ENCODE measurements around the gene UBL4B. TPM values are rescaled to one million over a fixed set of nuclear protein-coding genes. Genes with fewer than 3 reads are reported as not detected.

Gene UBL4B
- 0.03 TPM for polyA plus RNA-seq (2013, experiment 1 of 2)
- 0.04 TPM for polyA plus RNA-seq (2013, experiment 2 of 2)

- Histone ChIP-seq H2BK120ac (ENCODE audit: low read depth, low read length) (no peak within 1 kb of the TSS), H3K4me1 (ENCODE audit: control insufficient read depth, low read depth, low read length) (no peaks in the 10 kb centered on the region), H4K8ac (ENCODE audit: low read depth, low read length) (no peak within 1 kb of the TSS), H3K4me2 (ENCODE audit: low read length) (no peak within 1 kb of the TSS), H3K79me2 (ENCODE audit: control insufficient read depth, insufficient read depth, low read length) (no peaks in the 10 kb centered on the region), H3K4ac (ENCODE audit: low read depth, low read length) (no peak within 1 kb of the TSS), H3K27ac (ENCODE audit: low read depth, low read length) (no peak within 1 kb of the TSS), H2BK15ac (replicated peaks; ENCODE audit: low read depth) (no peak within 1 kb of the TSS), H3K23ac (ENCODE audit: low read length) (no peak within 1 kb of the TSS), H2AK5ac (ENCODE audit: low read length) (no peak within 1 kb of the TSS), H3K79me1 (ENCODE audit: low read length) (no peaks in the 10 kb centered on the region), H3K4me3 (ENCODE audit: low read length) (no peak within 1 kb of the TSS), H3K9ac (ENCODE audit: low read length) (no peak within 1 kb of the TSS), H3K56ac (ENCODE audit: low read length) (no peak within 1 kb of the TSS), H3K27me3 (ENCODE audit: insufficient read depth, low read length, poor library complexity) (no peaks in the 10 kb centered on the region), H4K5ac (ENCODE audit: low read length) (no peak within 1 kb of the TSS), H3K36me3 (ENCODE audit: control insufficient read depth, insufficient read depth, low read length) (no peaks in the 10 kb centered on the region), H2BK5ac (ENCODE audit: low read length) (no peak within 1 kb of the TSS), H3K18ac (ENCODE audit: low read length) (no peak within 1 kb of the TSS)
- no peak for DNase-seq
- no CpG with 5 or more reads among the region's 5 CpGs for WGBS (ENCODE audit: extremely low coverage, insufficient coverage, low lambda C conversion rate)
These were observed at the start of gene UBL4B for GRCh38 chr1:110112143-110112542. Gene UBL4B, plus strand, starts transcription at chr1:110112443. Its CDS starts 92 bp downstream, at chr1:110112535.

GRCh38 chr1:110062612-110063011 lies 49.6 kb upstream of the UBL4B start:
- Histone ChIP-seq H3K56ac (ENCODE audit: low read length) (no peak overlapping the region), H4K8ac (ENCODE audit: low read depth, low read length) (no peak overlapping the region), H3K27me3 (ENCODE audit: insufficient read depth, low read length, poor library complexity) (peaks cover 11% of the 10 kb centered on the region), H2BK5ac (ENCODE audit: low read length) (no peak overlapping the region), H2BK15ac (replicated peaks; ENCODE audit: low read depth) (no peak overlapping the region), H3K27ac (ENCODE audit: low read depth, low read length) (no peak overlapping the region), H4K5ac (ENCODE audit: low read length) (no peak overlapping the region), H2AK5ac (ENCODE audit: low read length) (no peak overlapping the region), H3K4me2 (ENCODE audit: low read length) (no peak overlapping the region), H3K9ac (ENCODE audit: low read length) (no peak overlapping the region), H3K18ac (ENCODE audit: low read length) (no peak overlapping the region), H3K36me3 (ENCODE audit: control insufficient read depth, insufficient read depth, low read length) (peaks cover 3% of the 10 kb centered on the region), H3K4me3 (ENCODE audit: low read length) (no peak overlapping the region), H3K4me1 (ENCODE audit: control insufficient read depth, low read depth, low read length) (no peaks in the 10 kb centered on the region), H3K4ac (ENCODE audit: low read depth, low read length) (no peak overlapping the region), H3K23ac (ENCODE audit: low read length) (no peak overlapping the region), H3K79me2 (ENCODE audit: control insufficient read depth, insufficient read depth, low read length) (no peaks in the 10 kb centered on the region), H3K79me1 (ENCODE audit: low read length) (no peaks in the 10 kb centered on the region), H2BK120ac (ENCODE audit: low read depth, low read length) (no peak overlapping the region)
- DNase-seq, result peak; percentile 21
- WGBS (ENCODE audit: extremely low coverage, insufficient coverage, low lambda C conversion rate), result no CpG with 5 or more reads among the region's 2 CpGs

GRCh38 chr1:110063781-110064180 lies 48.5 kb upstream of the UBL4B start:
- Histone ChIP-seq H3K23ac (ENCODE audit: low read length) (no peak overlapping the region), H3K4ac (ENCODE audit: low read depth, low read length) (no peak overlapping the region), H3K56ac (ENCODE audit: low read length) (no peak overlapping the region), H2AK5ac (ENCODE audit: low read length) (no peak overlapping the region), H2BK15ac (replicated peaks; ENCODE audit: low read depth) (no peak overlapping the region), H3K79me1 (ENCODE audit: low read length) (no peaks in the 10 kb centered on the region), H3K4me3 (ENCODE audit: low read length) (no peak overlapping the region), H3K4me2 (ENCODE audit: low read length) (no peak overlapping the region), H4K8ac (ENCODE audit: low read depth, low read length) (no peak overlapping the region), H3K36me3 (ENCODE audit: control insufficient read depth, insufficient read depth, low read length) (peaks cover 3% of the 10 kb centered on the region), H3K4me1 (ENCODE audit: control insufficient read depth, low read depth, low read length) (no peaks in the 10 kb centered on the region), H3K9ac (ENCODE audit: low read length) (no peak overlapping the region), H3K27me3 (ENCODE audit: insufficient read depth, low read length, poor library complexity) (peaks cover 23% of the 10 kb centered on the region), H2BK120ac (ENCODE audit: low read depth, low read length) (no peak overlapping the region), H3K79me2 (ENCODE audit: control insufficient read depth, insufficient read depth, low read length) (no peaks in the 10 kb centered on the region), H3K27ac (ENCODE audit: low read depth, low read length) (no peak overlapping the region), H3K18ac (ENCODE audit: low read length) (no peak overlapping the region), H2BK5ac (ENCODE audit: low read length) (no peak overlapping the region), H4K5ac (ENCODE audit: low read length) (no peak overlapping the region)
- no peak for DNase-seq
- WGBS (ENCODE audit: extremely low coverage, insufficient coverage, low lambda C conversion rate), result no CpG with 5 or more reads among the region's 4 CpGs

GRCh38 chr1:110064576-110065337 lies 47.5 kb upstream of the UBL4B start:
- Histone ChIP-seq H3K27ac (ENCODE audit: low read depth, low read length) (no peak overlapping the region), H3K36me3 (ENCODE audit: control insufficient read depth, insufficient read depth, low read length) (peaks cover 3% of the 10 kb centered on the region), H3K27me3 (ENCODE audit: insufficient read depth, low read length, poor library complexity) (peaks cover 32% of the 10 kb centered on the region), H3K18ac (ENCODE audit: low read length) (no peak overlapping the region), H4K8ac (ENCODE audit: low read depth, low read length) (no peak overlapping the region), H2BK15ac (replicated peaks; ENCODE audit: low read depth) (no peak overlapping the region), H3K79me1 (ENCODE audit: low read length) (no peaks in the 10 kb centered on the region), H2BK120ac (ENCODE audit: low read depth, low read length) (no peak overlapping the region), H3K79me2 (ENCODE audit: control insufficient read depth, insufficient read depth, low read length) (no peaks in the 10 kb centered on the region), H3K9ac (ENCODE audit: low read length) (no peak overlapping the region), H3K4me2 (ENCODE audit: low read length) (no peak overlapping the region), H4K5ac (ENCODE audit: low read length) (no peak overlapping the region), H3K56ac (ENCODE audit: low read length) (no peak overlapping the region), H3K4me3 (ENCODE audit: low read length) (no peak overlapping the region), H2BK5ac (ENCODE audit: low read length) (no peak overlapping the region), H3K4ac (ENCODE audit: low read depth, low read length) (no peak overlapping the region), H3K4me1 (ENCODE audit: control insufficient read depth, low read depth, low read length) (peaks cover 2% of the 10 kb centered on the region), H3K23ac (ENCODE audit: low read length) (no peak overlapping the region), H2AK5ac (ENCODE audit: low read length) (no peak overlapping the region)
- DNase-seq, result no peak
- no CpG with 5 or more reads among the region's 18 CpGs for WGBS (ENCODE audit: extremely low coverage, insufficient coverage, low lambda C conversion rate)

GRCh38 chr1:110065841-110066240 lies 46.4 kb upstream of the UBL4B start:
- Histone ChIP-seq H4K8ac (ENCODE audit: low read depth, low read length) (no peak overlapping the region), H2BK15ac (replicated peaks; ENCODE audit: low read depth) (no peak overlapping the region), H2BK120ac (ENCODE audit: low read depth, low read length) (no peak overlapping the region), H3K27me3 (ENCODE audit: insufficient read depth, low read length, poor library complexity) (peaks cover 40% of the 10 kb centered on the region), H3K9ac (ENCODE audit: low read length) (no peak overlapping the region), H3K23ac (ENCODE audit: low read length) (no peak overlapping the region), H2BK5ac (ENCODE audit: low read length) (no peak overlapping the region), H3K27ac (ENCODE audit: low read depth, low read length) (no peak overlapping the region), H3K4ac (ENCODE audit: low read depth, low read length) (no peak overlapping the region), H4K5ac (ENCODE audit: low read length) (no peak overlapping the region), H3K4me1 (ENCODE audit: control insufficient read depth, low read depth, low read length) (peaks cover 2% of the 10 kb centered on the region), H3K56ac (ENCODE audit: low read length) (no peak overlapping the region), H3K18ac (ENCODE audit: low read length) (no peak overlapping the region), H2AK5ac (ENCODE audit: low read length) (no peak overlapping the region), H3K4me3 (ENCODE audit: low read length) (no peak overlapping the region), H3K36me3 (ENCODE audit: control insufficient read depth, insufficient read depth, low read length) (no peaks in the 10 kb centered on the region), H3K4me2 (ENCODE audit: low read length) (no peak overlapping the region), H3K79me2 (ENCODE audit: control insufficient read depth, insufficient read depth, low read length) (no peaks in the 10 kb centered on the region), H3K79me1 (ENCODE audit: low read length) (no peaks in the 10 kb centered on the region)
- WGBS (ENCODE audit: extremely low coverage, insufficient coverage, low lambda C conversion rate), result no CpG with 5 or more reads among the region's 5 CpGs
- DNase-seq, result no peak

GRCh38 chr1:110067479-110067892 lies 44.8 kb upstream of the UBL4B start:
- Histone ChIP-seq H3K4me3 (ENCODE audit: low read length) (no peak overlapping the region), H3K79me2 (ENCODE audit: control insufficient read depth, insufficient read depth, low read length) (no peaks in the 10 kb centered on the region), H2BK120ac (ENCODE audit: low read depth, low read length) (no peak overlapping the region), H4K8ac (ENCODE audit: low read depth, low read length) (no peak overlapping the region), H3K18ac (ENCODE audit: low read length) (no peak overlapping the region), H4K5ac (ENCODE audit: low read length) (no peak overlapping the region), H3K4me2 (ENCODE audit: low read length) (peak overlapping the region; percentile 57), H3K4ac (ENCODE audit: low read depth, low read length) (no peak overlapping the region), H3K27ac (ENCODE audit: low read depth, low read length) (no peak overlapping the region), H3K9ac (ENCODE audit: low read length) (peak overlapping the region; percentile 19), H3K23ac (ENCODE audit: low read length) (no peak overlapping the region), H3K79me1 (ENCODE audit: low read length) (no peaks in the 10 kb centered on the region), H2AK5ac (ENCODE audit: low read length) (no peak overlapping the region), H3K27me3 (ENCODE audit: insufficient read depth, low read length, poor library complexity) (peaks cover 56% of the 10 kb centered on the region), H3K56ac (ENCODE audit: low read length) (peak overlapping the region; percentile 49), H3K36me3 (ENCODE audit: control insufficient read depth, insufficient read depth, low read length) (no peaks in the 10 kb centered on the region), H3K4me1 (ENCODE audit: control insufficient read depth, low read depth, low read length) (peaks cover 2% of the 10 kb centered on the region), H2BK15ac (replicated peaks; ENCODE audit: low read depth) (no peak overlapping the region), H2BK5ac (ENCODE audit: low read length) (no peak overlapping the region)
- no CpG with 5 or more reads among the region's 23 CpGs for WGBS (ENCODE audit: extremely low coverage, insufficient coverage, low lambda C conversion rate)
- no peak for DNase-seq
